Neural progenitor cell (in vitro differentiated cells): ENCODE results near the gene HNF4A. TPM values are rescaled to one million over a fixed set of nuclear protein-coding genes. Genes with fewer than 3 reads are reported as not detected.

Source experiments
- DNase-seq: peaks from one replicate; pipeline ENCODE4 v3.0.0-alpha.2; 2016; ENCODE audit warnings: low spot score
- H2AFZ ChIP-seq: fragments of 200-600 bp; sonication (generic); replicated peaks from 2 replicates; pipeline ENCODE4 v1.6.1; 2016; ENCODE audit warnings: antibody characterized with exemption
- H3F3A ChIP-seq: fragments of 200-600 bp; sonication (generic); 2 replicates; pipeline ENCODE4 v1.6.1; 2016; ENCODE audit warnings: antibody characterized with exemption, low read depth
- H3K27ac ChIP-seq: fragments of 200-600 bp; sonication (generic); 2 replicates; pipeline ENCODE4 v1.5.1; 2016; ENCODE audit warnings: mild to moderate bottlenecking
- H3K27me3 ChIP-seq: fragments of 200-600 bp; sonication (generic); 2 replicates; pipeline ENCODE4 v1.6.1; 2016; ENCODE audit warnings: mild to moderate bottlenecking, moderate library complexity
- H3K36me3 ChIP-seq: fragments of 200-600 bp; sonication (generic); 2 replicates; pipeline ENCODE4 v1.5.1; 2016
- H3K4me1 ChIP-seq: fragments of 200-600 bp; sonication (generic); 2 replicates; pipeline ENCODE4 v1.6.1; 2016; ENCODE audit warnings: mixed run types
- H3K4me2 ChIP-seq: fragments of 200-600 bp; sonication (generic); 2 replicates; pipeline ENCODE4 v1.6.1; 2016
- H3K4me3 ChIP-seq: fragments of 200-600 bp; sonication (generic); 2 replicates; pipeline ENCODE4 v1.5.1; 2016
- H3K79me2 ChIP-seq: fragments of 200-600 bp; sonication (generic); 2 replicates; pipeline ENCODE4 v1.6.1; 2016; ENCODE audit warnings: low read depth
- H3K9ac ChIP-seq: fragments of 200-600 bp; sonication (generic); 2 replicates; pipeline ENCODE4 v1.6.1; 2016
- H3K9me3 ChIP-seq: fragments of 200-600 bp; sonication (generic); 2 replicates; pipeline ENCODE4 v1.5.1; 2016; ENCODE audit warnings: low read depth
- H4K20me1 ChIP-seq: fragments of 200-600 bp; sonication (generic); 2 replicates; pipeline ENCODE4 v1.6.1; 2016; ENCODE audit warnings: low read depth
- H3K27ac Mint-ChIP-seq: 3 replicates; pipeline ENCODE4 v1.8.0; 2021; ENCODE audit warnings: mixed read lengths
- H3K27me3 Mint-ChIP-seq: 2 replicates; pipeline ENCODE4 v1.8.0; 2022; ENCODE audit warnings: low read depth, mild to moderate bottlenecking, inconsistent platforms, moderate library complexity, mixed read lengths; ENCODE audit not compliant: insufficient read depth
- H3K36me3 Mint-ChIP-seq: 3 replicates; pipeline ENCODE4 v1.8.0; 2021; ENCODE audit warnings: mixed read lengths
- H3K4me1 Mint-ChIP-seq: 3 replicates; pipeline ENCODE4 v1.8.0; 2021; ENCODE audit warnings: mixed read lengths
- H3K4me3 Mint-ChIP-seq: 3 replicates; pipeline ENCODE4 v1.8.0; 2021; ENCODE audit warnings: mild to moderate bottlenecking, moderate library complexity, mixed read lengths
- H3K9me3 Mint-ChIP-seq: 3 replicates; pipeline ENCODE4 v1.8.0; 2020; ENCODE audit warnings: mixed read lengths
- CTCF ChIP-seq: fragments of 200-600 bp; sonication (generic); IDR thresholded peaks from 2 replicates; pipeline ENCODE4 v1.5.1; 2017; ENCODE audit warnings: antibody characterized with exemption, mild to moderate bottlenecking
- EZH2 ChIP-seq: fragments of 200-600 bp; sonication (generic); IDR thresholded peaks from 2 replicates; pipeline ENCODE4 v1.6.1; 2017; ENCODE audit warnings: antibody characterized with exemption, mild to moderate bottlenecking, moderate library complexity
- EZH2phosphoT487 ChIP-seq: fragments of 200-600 bp; sonication (generic); IDR thresholded peaks from 2 replicates; pipeline ENCODE4 v1.6.1; 2017; ENCODE audit warnings: antibody characterized with exemption
- total RNA-seq: library from RNA; depleted of rRNA; stranded (reverse); fragments of >200 nt; gene quantifications from 2 replicates; pipeline ENCODE4 v1.2.3, GENCODE V29; 2015; ENCODE audit warnings: low replicate concordance

Gene HNF4A
- total RNA-seq, 1 donor from 2014 or later = 1.6 TPM

GRCh38 chr20:44464514-44464913, 109.0 kb downstream of the HNF4A start:
- Mint-ChIP-seq H3K9me3 (no peaks in the 10 kb centered on the region), H3K36me3 (no peaks in the 10 kb centered on the region), H3K4me3 (no peak overlapping the region), H3K27me3 (peaks cover 7% of the 10 kb centered on the region), H3K27ac (no peak overlapping the region), H3K4me1 (peaks cover 4% of the 10 kb centered on the region)
- Histone ChIP-seq H3K36me3 (no peaks in the 10 kb centered on the region), H3K27me3 (no peaks in the 10 kb centered on the region), H3K9me3 (no peaks in the 10 kb centered on the region), H3K4me2 (no peak overlapping the region), H3F3A (no peaks in the 10 kb centered on the region), H4K20me1 (no peaks in the 10 kb centered on the region), H3K9ac (no peak overlapping the region), H3K4me3 (no peak overlapping the region), H3K27ac (no peak overlapping the region), H3K79me2 (no peaks in the 10 kb centered on the region), H3K4me1 (peaks cover 5% of the 10 kb centered on the region), H2AFZ (no peak overlapping the region)
- no peak for DNase-seq
- no peak for TF ChIP-seq CTCF

- Mint-ChIP-seq H3K9me3 (no peaks in the 10 kb centered on the region), H3K4me3 (no peak overlapping the region), H3K36me3 (no peaks in the 10 kb centered on the region), H3K27me3 (peaks cover 7% of the 10 kb centered on the region), H3K27ac (no peak overlapping the region), H3K4me1 (peaks cover 4% of the 10 kb centered on the region)
- H3K36me3 ChIP-seq = no peaks in the 10 kb centered on the region
- H3K4me3 ChIP-seq = no peak overlapping the region
- no peak overlapping the region for H3K9ac ChIP-seq
- no peaks in the 10 kb centered on the region for H4K20me1 ChIP-seq
- no peak overlapping the region for H3K27ac ChIP-seq
- H3K4me2 ChIP-seq = no peak overlapping the region
- H3K4me1 ChIP-seq = peaks cover 5% of the 10 kb centered on the region
- TF ChIP-seq EZH2 (no peak), EZH2phosphoT487 (no peak), CTCF (no peak)
- no peak for DNase-seq
- no peaks in the 10 kb centered on the region for H3K27me3 ChIP-seq
- H3K79me2 ChIP-seq = no peaks in the 10 kb centered on the region
- H3K9me3 ChIP-seq = no peaks in the 10 kb centered on the region
- H3F3A ChIP-seq = no peaks in the 10 kb centered on the region
- no peak overlapping the region for H2AFZ ChIP-seq
Observed at GRCh38 chr20:44465001-44465560, 109.6 kb downstream of the HNF4A start.

DNA sequence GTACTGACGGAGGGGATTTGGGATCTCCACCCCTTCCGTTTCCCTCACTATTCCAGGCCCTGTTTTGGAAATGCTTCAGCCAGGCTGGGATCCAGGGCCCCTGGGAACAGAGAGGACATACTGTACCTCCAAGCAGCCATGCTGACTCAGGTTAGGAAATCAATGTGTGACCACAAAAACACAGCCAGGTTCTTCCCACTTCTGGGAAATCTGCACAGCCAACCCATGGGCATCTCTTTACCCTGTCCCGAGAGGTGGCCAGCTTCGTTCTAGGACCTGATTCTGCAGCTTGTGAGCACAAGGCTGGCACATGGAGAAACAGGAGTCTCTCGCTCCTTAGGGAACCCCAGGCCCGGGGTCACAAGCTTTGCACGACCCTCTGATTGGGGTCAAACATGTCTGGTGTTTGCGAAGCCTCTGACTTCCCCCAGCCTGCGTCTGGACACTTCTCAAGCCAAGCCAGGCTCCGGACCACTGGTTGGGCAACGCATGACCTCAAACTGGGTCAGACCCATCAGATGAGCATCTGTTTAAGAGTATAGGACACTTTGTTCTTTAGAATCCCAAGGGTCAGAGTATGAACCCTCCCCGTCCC, 111.9 kb downstream of the HNF4A start:
- Histone ChIP-seq H2AFZ (peak overlapping the region; percentile 89), H3K4me3 (no peak overlapping the region)
- H3K27me3 Mint-ChIP-seq = peaks cover 7% of the 10 kb centered on the region

More for the DNA sequence above, 111.9 kb downstream of the HNF4A start:
- Histone ChIP-seq H3K9me3 (no peaks in the 10 kb centered on the region), H4K20me1 (no peaks in the 10 kb centered on the region), H3K36me3 (no peaks in the 10 kb centered on the region), H3K27me3 (no peaks in the 10 kb centered on the region), H3K27ac (no peak overlapping the region), H3K4me1 (peaks cover 5% of the 10 kb centered on the region), H3F3A (no peaks in the 10 kb centered on the region), H3K79me2 (no peaks in the 10 kb centered on the region), H3K9ac (no peak overlapping the region), H3K4me2 (no peak overlapping the region)
- no peaks in the 10 kb centered on the region for H3K36me3 Mint-ChIP-seq
- H3K4me3 Mint-ChIP-seq = no peak overlapping the region
- H3K9me3 Mint-ChIP-seq = no peaks in the 10 kb centered on the region
- peak; percentile 21 for DNase-seq
- no peaks in the 10 kb centered on the region for H3K4me1 Mint-ChIP-seq
- no peak overlapping the region for H3K27ac Mint-ChIP-seq
- no peak for TF ChIP-seq EZH2
- TF ChIP-seq EZH2phosphoT487 = no peak
- TF ChIP-seq CTCF = no peak
